ENCODE results near the gene RWDD3. TPM values are rescaled to one million over a fixed set of nuclear protein-coding genes. Genes with fewer than 3 reads are reported as not detected.

Gene RWDD3
- polyA plus RNA-seq, 1 experiment, result 24.6 TPM

GRCh38 chr1:95263450-95263849 lies 29.4 kb downstream of the RWDD3 start:
- DNase-seq (ENCODE audit: low read depth, low spot score), result no peak
- TF ChIP-seq, protein P1, sequence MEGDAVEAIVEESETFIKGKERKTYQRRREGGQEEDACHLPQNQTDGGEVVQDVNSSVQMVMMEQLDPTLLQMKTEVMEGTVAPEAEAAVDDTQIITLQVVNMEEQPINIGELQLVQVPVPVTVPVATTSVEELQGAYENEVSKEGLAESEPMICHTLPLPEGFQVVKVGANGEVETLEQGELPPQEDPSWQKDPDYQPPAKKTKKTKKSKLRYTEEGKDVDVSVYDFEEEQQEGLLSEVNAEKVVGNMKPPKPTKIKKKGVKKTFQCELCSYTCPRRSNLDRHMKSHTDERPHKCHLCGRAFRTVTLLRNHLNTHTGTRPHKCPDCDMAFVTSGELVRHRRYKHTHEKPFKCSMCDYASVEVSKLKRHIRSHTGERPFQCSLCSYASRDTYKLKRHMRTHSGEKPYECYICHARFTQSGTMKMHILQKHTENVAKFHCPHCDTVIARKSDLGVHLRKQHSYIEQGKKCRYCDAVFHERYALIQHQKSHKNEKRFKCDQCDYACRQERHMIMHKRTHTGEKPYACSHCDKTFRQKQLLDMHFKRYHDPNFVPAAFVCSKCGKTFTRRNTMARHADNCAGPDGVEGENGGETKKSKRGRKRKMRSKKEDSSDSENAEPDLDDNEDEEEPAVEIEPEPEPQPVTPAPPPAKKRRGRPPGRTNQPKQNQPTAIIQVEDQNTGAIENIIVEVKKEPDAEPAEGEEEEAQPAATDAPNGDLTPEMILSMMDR (IDR thresholded peaks at IDR 0.05; ENCODE audit: low read depth, low read length), result no peak
- no peaks in the 10 kb centered on the region for H3K9me3 ChIP-seq (ENCODE audit: control insufficient read depth, insufficient read depth, low read length)
- no peaks in the 10 kb centered on the region for H3K27me3 ChIP-seq (ENCODE audit: control insufficient read depth, insufficient read depth, low read length)
- H3K4me3 ChIP-seq (ENCODE audit: low read depth, low read length), result no peak overlapping the region
- CTCF ChIA-PET, result interaction anchor here (1.5 kb wide), 1 partner anchor 30 kb away, joined by 3 read pairs; no protein-coding TSS in a partner anchor
- no peak overlapping the region for H3K27ac ChIP-seq (ENCODE audit: low read depth, low read length)
- POLR2A ChIA-PET, result interaction anchor here (0.7 kb wide), 1 partner anchor 18 kb away, joined by 7 read pairs; no protein-coding TSS in a partner anchor

DNA sequence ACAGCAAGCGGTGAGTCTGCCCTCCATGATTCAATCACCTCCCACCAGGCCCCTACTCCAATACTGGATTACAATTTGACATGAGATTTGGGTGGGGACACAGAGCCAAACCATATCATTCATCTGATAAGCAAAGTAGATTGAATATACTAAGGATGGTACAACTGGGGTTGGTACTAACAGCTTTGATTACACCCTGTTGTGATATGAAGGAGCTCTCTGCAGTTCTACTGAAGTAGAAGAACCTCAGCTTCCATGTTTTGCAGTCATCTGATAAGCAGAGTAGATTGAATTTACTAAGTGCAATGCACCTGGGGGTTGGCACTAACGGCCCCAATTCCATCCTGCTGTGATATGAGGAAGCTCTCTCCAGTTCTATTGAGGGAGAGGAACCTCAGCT lies 31.1 kb downstream of the RWDD3 start:
- DNase-seq (ENCODE audit: low read depth, low spot score), result no peak
- H3K27me3 ChIP-seq (ENCODE audit: control insufficient read depth, insufficient read depth, low read length), result no peaks in the 10 kb centered on the region
- H3K9me3 ChIP-seq (ENCODE audit: control insufficient read depth, insufficient read depth, low read length), result no peaks in the 10 kb centered on the region
- CTCF ChIA-PET, result no interaction called here
- no peak overlapping the region for H3K27ac ChIP-seq (ENCODE audit: low read depth, low read length)
- POLR2A ChIA-PET, result no interaction called here
- TF ChIP-seq, protein P1 (IDR thresholded peaks at IDR 0.05; ENCODE audit: low read depth, low read length), result no peak
- H3K4me3 ChIP-seq (ENCODE audit: low read depth, low read length), result no peak overlapping the region

DNA sequence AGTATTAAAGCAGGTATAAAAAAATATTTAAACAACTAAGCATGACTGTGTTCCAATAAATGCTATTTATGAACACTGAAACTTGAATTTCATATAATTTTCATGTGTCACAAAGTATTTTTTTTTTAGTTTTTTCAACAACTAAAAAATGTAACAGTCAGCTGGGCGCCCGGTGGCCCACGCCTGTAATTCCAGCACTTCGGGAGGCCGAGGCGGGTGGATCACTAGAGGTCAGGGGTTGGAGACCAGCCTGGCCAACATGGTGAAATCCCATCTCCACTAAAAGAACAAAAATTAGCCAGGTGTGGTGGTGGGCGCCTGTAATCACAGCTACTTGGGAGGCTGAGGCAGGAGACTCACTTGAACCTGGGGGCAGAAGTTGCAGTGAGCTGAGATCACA lies 42.4 kb downstream of the RWDD3 start:
- no peak overlapping the region for H3K4me3 ChIP-seq (ENCODE audit: low read depth, low read length)
- no peaks in the 10 kb centered on the region for H3K9me3 ChIP-seq (ENCODE audit: control insufficient read depth, insufficient read depth, low read length)
- TF ChIP-seq, protein P1 (IDR thresholded peaks at IDR 0.05; ENCODE audit: low read depth, low read length), result no peak
- H3K27me3 ChIP-seq (ENCODE audit: control insufficient read depth, insufficient read depth, low read length), result peaks cover 3% of the 10 kb centered on the region
- DNase-seq (ENCODE audit: low read depth, low spot score), result no peak
- POLR2A ChIA-PET, result no interaction called here
- CTCF ChIA-PET, result no interaction called here
- no peak overlapping the region for H3K27ac ChIP-seq (ENCODE audit: low read depth, low read length)

DNA sequence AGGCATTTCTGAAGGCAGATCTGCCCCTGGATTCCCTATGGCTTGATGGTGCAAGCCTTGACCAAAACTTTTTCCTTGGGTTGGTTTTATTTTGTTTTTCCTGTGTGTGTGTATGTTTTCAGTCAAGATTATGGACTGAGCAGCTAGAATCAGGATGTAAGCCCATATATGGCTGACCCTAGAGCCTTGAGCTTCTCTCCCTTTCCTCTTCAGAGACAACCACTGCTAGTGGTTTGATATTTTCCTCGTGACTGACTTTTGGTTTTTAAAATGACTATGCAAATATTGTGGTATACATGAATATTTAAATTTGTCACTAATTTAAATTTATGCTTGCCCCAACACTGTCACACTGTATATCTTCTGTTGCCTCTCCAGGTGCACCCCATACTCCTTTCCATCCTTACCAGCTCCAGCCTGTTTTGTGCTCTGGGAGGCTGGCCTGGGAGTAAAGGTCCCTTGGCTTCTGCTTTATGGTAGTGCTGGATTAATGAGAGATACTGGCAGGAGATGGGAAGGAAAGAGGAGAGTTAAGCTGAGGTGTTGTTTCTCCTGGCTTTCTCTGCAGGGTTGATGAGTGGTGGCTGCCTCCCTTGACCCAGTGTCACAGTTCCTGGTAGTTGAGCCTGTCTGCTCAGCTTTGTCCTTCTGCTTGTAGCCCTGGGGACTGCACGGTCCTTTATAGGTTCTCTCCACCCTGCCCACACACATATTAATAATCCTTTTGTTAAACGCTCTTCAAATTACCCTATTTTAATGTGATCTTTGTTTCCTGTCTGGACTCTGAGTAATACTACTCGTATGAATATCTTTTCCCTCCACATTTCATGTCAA lies 44.4 kb downstream of the RWDD3 start:
- H3K27me3 ChIP-seq (ENCODE audit: control insufficient read depth, insufficient read depth, low read length), result peaks cover 3% of the 10 kb centered on the region
- TF ChIP-seq, protein P1 (IDR thresholded peaks at IDR 0.05; ENCODE audit: low read depth, low read length), result no peak
- ChIA-PET CTCF (no interaction called here), POLR2A (no interaction called here)
- no peak for DNase-seq (ENCODE audit: low read depth, low spot score)
- no peak overlapping the region for H3K27ac ChIP-seq (ENCODE audit: low read depth, low read length)
- no peaks in the 10 kb centered on the region for H3K9me3 ChIP-seq (ENCODE audit: control insufficient read depth, insufficient read depth, low read length)
- no peak overlapping the region for H3K4me3 ChIP-seq (ENCODE audit: low read depth, low read length)

- Histone ChIP-seq H3K27ac (ENCODE audit: low read depth, low read length) (no peak overlapping the region), H3K9me3 (ENCODE audit: control insufficient read depth, insufficient read depth, low read length) (no peaks in the 10 kb centered on the region), H3K27me3 (ENCODE audit: control insufficient read depth, insufficient read depth, low read length) (peaks cover 3% of the 10 kb centered on the region), H3K4me3 (ENCODE audit: low read depth, low read length) (no peak overlapping the region)
- POLR2A ChIA-PET, result no interaction called here
- CTCF ChIA-PET, result no interaction called here
- no peak for DNase-seq (ENCODE audit: low read depth, low spot score)
- TF ChIP-seq, protein P1 (IDR thresholded peaks at IDR 0.05; ENCODE audit: low read depth, low read length), result no peak
These were observed 47.9 kb downstream of the RWDD3 start for GRCh38 chr1:95281781-95282517.
